Body of pancreas (tissue), 4 donors: Measurements from ENCODE around the gene PNMT. TPM values are rescaled to one million over a fixed set of nuclear protein-coding genes. Genes with fewer than 3 reads are reported as not detected.
A peak's percentile ranks its signal among the peaks of the same experiment; 100 is the strongest.

Source experiments
- ATAC-seq: fragments of 150-250 bp; one replicate; pipeline ENCODE4 v1.9.1; 2016
- DNase-seq, 4 donors: peaks; one replicate each; pipeline ENCODE4 v3.0.0-alpha.2; 2019
- H3K27ac ChIP-seq, 4 donors: fragments of 200-600 bp; sonication (generic); 1 replicate in 3 of 4; 2 replicates in 1 of 4; pipeline versions ENCODE4 v1.5.1 to v1.6.1; 2016 to 2019; ENCODE audit warnings: mild to moderate bottlenecking in 1 of 4, mixed read lengths in 1 of 4, moderate library complexity in 1 of 4
- H3K27me3 ChIP-seq, 2 donors: fragments of 200-600 bp; sonication (generic); one replicate each; pipeline ENCODE4 v1.6.0; 2016; ENCODE audit warnings: mild to moderate bottlenecking in 1 of 2
- H3K36me3 ChIP-seq, 2 donors: fragments of 200-600 bp; sonication (generic); replicated peaks in 1 of 2; 2 replicates each; pipeline ENCODE4 v1.5.1; 2016; ENCODE audit warnings: low read depth in 2 of 2; ENCODE audit not compliant: insufficient read depth in 1 of 2
- H3K4me1 ChIP-seq: fragments of 200-600 bp; sonication (generic); one replicate; pipeline ENCODE4 v1.6.0; 2016
- H3K4me3 ChIP-seq, 2 donors: fragments of 200-600 bp; sonication (generic); 1 replicate in 1 of 2; 2 replicates in 1 of 2; pipeline ENCODE4 v1.5.1; 2016 to 2019
- H3K9me3 ChIP-seq, 3 donors: fragments of 200-600 bp; sonication (generic); 1 replicate in 2 of 3; 2 replicates in 1 of 3; pipeline ENCODE4 v1.5.1; 2016
- CTCF ChIP-seq, 7 experiments: fragments of 450-650 bp in 4 of 7; fragments of 200-600 bp in 3 of 7; sonication (generic) in 3 of 7; IDR thresholded peaks; one replicate each; pipeline ENCODE4 v1.5.1; 2016 to 2019; ENCODE audit warnings: antibody characterized with exemption in 7 of 7
- POLR2A ChIP-seq, 3 donors: fragments of 450-650 bp; IDR thresholded peaks; one replicate each; pipeline ENCODE4 v1.6.1; 2016; ENCODE audit warnings: antibody characterized with exemption in 3 of 3, mild to moderate bottlenecking in 2 of 3
- WGBS, 2 donors: methylation state at CpG; one replicate each; pipeline ENCODE4 v1.1.5; 2017; 5-methylcytosine and 5-hydroxymethylcytosine counted together
- intact Hi-C: fragments of 100-400 bp; cut with DNase I; formaldehyde crosslinking; loops from one replicate; pipeline ENCODE4 v1.15.1; 2023
- total RNA-seq, 2 donors: library from RNA; depleted of rRNA; stranded (reverse); fragments of >200 nt; gene quantifications; one replicate each; pipeline ENCODE4 v1.1.0, GENCODE V29; 2016

Gene PNMT
- total RNA-seq, 2 donors from 2014 or later = 1.3 to 2.6 TPM

GRCh38 chr17:39648616-39649366 is 19.5 kb upstream of the PNMT start:
- intact Hi-C loops = no loop called here
- no peak overlapping the region for H3K4me3 ChIP-seq
- no peaks in the 10 kb centered on the region for H3K36me3 ChIP-seq
- DNase-seq (no peak), ATAC-seq (no peak)
- H3K9me3 ChIP-seq = no peaks in the 10 kb centered on the region
- no peak overlapping the region for H3K27ac ChIP-seq
- no peaks in the 10 kb centered on the region for H3K27me3 ChIP-seq
- WGBS, 2 donors = 79 to 87% methylated on average over 15 of the region's 15 CpGs
- no peak for TF ChIP-seq CTCF (IDR thresholded peaks at IDR 0.05)
- TF ChIP-seq POLR2A (IDR thresholded peaks at IDR 0.05) = no peak
- peaks cover 5% of the 10 kb centered on the region for H3K4me1 ChIP-seq

- intact Hi-C loops = no loop called here
- Histone ChIP-seq H3K27ac (no peak overlapping the region), H3K27me3 (no peaks in the 10 kb centered on the region), H3K4me1 (peaks cover 6% of the 10 kb centered on the region), H3K4me3 (no peak overlapping the region), H3K36me3 (no peaks in the 10 kb centered on the region), H3K9me3 (no peaks in the 10 kb centered on the region)
- 88 to 89% methylated on average over 11 of the region's 11 CpGs for WGBS, 2 donors
- TF ChIP-seq CTCF (IDR thresholded peaks at IDR 0.05) (no peak), POLR2A (IDR thresholded peaks at IDR 0.05) (no peak)
- ATAC-seq = no peak
- DNase-seq = no peak
These were observed 18.1 kb upstream of the PNMT start for GRCh38 chr17:39650121-39650579.

DNA sequence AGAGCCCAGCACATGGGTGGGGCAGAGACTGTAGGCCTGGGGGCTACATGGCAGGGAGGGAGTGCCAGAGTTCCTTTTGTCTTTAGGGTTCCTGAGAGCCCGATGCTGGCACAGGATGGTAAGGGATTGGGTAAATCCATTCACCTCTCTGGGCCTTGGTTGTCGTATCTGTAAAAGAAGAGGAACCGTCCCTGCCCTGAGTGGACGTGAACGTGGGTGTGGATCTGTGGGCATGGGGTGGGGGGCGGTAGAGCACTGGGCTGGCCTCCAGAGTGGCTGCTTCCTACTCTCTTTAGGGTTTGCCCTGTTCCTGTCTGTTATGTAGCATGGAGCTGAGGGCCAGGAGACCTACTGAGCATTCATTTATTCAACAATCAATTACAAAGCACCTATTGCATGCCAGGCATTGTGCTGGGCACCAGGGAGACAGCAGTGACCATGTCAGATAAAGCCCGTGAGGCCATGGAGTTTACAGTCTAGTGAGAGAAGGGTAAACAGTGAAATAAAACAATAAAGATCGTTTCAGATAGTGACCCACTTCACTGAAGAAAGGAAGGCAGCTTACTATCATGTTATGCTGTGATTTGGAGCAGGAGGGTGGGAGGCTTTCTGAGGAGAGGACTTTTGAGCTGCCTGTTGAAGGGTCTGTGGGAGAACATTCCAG is 16.2 kb upstream of the PNMT start:
- no peaks in the 10 kb centered on the region for H3K27me3 ChIP-seq
- no peak overlapping the region for H3K4me3 ChIP-seq
- intact Hi-C loops = no loop called here
- TF ChIP-seq POLR2A (IDR thresholded peaks at IDR 0.05) = no peak
- TF ChIP-seq CTCF (IDR thresholded peaks at IDR 0.05) = no peak
- H3K4me1 ChIP-seq = peaks cover 6% of the 10 kb centered on the region
- no peaks in the 10 kb centered on the region for H3K36me3 ChIP-seq
- 52 to 57% methylated on average over 8 of the region's 8 CpGs for WGBS, 2 donors
- H3K27ac ChIP-seq = no peak overlapping the region
- ATAC-seq (no peak), DNase-seq (no peak)
- H3K9me3 ChIP-seq = no peaks in the 10 kb centered on the region

DNA sequence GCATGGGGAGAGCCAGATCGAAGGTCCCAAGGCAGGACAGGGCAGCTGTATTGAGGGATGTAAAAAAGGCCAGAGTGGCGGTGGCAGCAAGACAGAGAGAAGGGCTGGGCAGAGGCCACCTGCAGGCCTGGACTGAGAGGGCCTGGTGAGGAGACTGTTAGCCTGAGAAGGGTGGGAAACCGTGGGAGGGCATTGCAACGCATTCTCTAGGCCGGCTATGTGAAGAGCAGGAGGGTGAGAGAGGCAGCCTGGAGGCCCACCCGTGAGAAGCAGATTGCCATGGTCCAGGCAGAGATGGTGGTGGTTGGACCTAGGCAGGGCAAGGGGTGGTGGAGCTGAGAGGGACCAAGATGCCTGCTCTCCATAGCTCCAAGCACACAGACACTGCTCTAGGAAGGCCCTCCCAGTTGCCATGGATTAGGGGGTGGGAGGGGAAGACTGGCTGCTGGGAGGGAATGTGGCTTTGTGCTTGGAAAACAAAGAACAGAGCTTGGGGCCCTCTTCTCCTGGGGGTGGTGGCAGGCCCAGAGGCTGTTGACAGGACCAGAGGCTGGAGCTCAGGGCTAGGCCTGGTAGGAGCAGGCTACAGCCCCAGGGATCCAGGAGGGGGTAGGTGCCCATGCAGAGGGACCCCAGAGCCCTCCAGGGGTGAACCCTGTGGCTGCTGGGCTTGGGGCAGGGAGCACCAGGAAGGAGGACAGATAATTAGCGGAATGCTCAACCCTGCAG is 15.5 kb upstream of the PNMT start:
- no peak for TF ChIP-seq CTCF (IDR thresholded peaks at IDR 0.05)
- TF ChIP-seq POLR2A (IDR thresholded peaks at IDR 0.05) = no peak
- no peaks in the 10 kb centered on the region for H3K27me3 ChIP-seq
- no peak overlapping the region for H3K27ac ChIP-seq
- WGBS, 2 donors = 67 to 74% methylated on average over 6 to 7 of the region's 7 CpGs
- intact Hi-C loops = no loop called here
- no peaks in the 10 kb centered on the region for H3K9me3 ChIP-seq
- ATAC-seq (peak; percentile 13), DNase-seq (no peak)
- H3K4me1 ChIP-seq = peaks cover 6% of the 10 kb centered on the region
- no peaks in the 10 kb centered on the region for H3K36me3 ChIP-seq
- no peak overlapping the region for H3K4me3 ChIP-seq
